Testis (tissue), 2 donors: ENCODE measurements around the gene MIR17HG.

Experiments
- CTCF ChIP-seq, 3 experiments: fragments of 450-650 bp in 2 of 3; fragments of 200-600 bp in 1 of 3; sonication (generic) in 1 of 3; IDR thresholded peaks; one replicate each; pipeline ENCODE4 v1.5.1; 2016 to 2019; ENCODE audit warnings: antibody characterized with exemption in 3 of 3, mild to moderate bottlenecking in 2 of 3, moderate library complexity in 1 of 3
- POLR2A ChIP-seq: fragments of 450-650 bp; IDR thresholded peaks from one replicate; pipeline ENCODE4 v1.6.1; 2017; ENCODE audit warnings: antibody characterized with exemption, mild to moderate bottlenecking, moderate library complexity

- TF ChIP-seq POLR2A (no peak), CTCF (IDR thresholded peaks at IDR 0.05) (no peak)
Measured at GRCh38 chr13:91353494-91353893, 6.0 kb downstream of the MIR17HG start.
